HG03280 (cell line): Measurements from ENCODE around the gene WBP1L.
"Not testable (repeated sequence)": the region's sequence is repeated elsewhere in the genome, so short reads cannot be mapped to it uniquely, and the experiment has no call there.

Experiments used
- ATAC-seq: cut with Tn5 transposase; IDR thresholded peaks from one replicate; pipeline ENCODE4 v1.9.1; 2021; ENCODE audit warnings: mild to moderate bottlenecking, moderate library complexity; ENCODE audit not compliant: unreplicated experiment

WBP1L gene

DNA sequence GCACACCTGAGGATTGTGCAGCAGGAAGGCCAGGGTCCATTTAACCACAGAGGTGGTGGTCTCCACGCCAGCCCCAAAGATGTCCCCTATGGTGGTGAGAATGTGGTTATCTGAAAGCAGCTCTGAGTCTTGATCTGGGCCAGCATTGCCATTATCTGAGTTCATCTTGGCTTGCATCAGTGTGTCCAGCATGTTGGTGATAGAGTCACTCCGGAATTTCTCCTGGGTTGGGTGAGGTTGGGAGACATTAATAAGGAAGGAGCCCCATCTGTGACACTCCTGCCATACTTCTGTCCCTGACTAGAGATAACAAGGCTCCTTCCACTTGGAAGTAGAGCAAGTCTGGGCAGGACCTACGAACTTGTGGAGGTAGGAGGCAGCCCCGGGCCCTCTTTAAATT lies 89.2 kb downstream of the WBP1L start:
- ATAC-seq, result no peak

DNA sequence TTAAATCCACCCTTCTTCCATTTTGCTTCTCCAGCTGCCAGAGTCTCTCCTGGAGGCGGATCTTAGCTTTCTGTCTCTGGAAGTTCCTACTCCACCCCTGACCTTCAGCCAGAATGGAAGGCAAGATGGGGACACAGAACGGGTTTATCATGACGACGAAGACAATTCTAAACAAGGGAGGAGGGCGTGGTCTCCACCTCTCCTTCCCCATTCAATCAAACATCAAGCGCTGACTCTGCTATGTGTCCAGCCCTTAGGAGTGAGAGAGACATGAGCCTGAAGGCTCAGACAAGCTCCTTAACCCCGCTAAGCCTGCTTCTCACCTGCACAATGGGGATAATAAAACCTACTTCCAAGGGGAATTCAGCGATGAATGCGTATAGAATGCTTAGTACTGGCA lies 90.4 kb downstream of the WBP1L start:
- ATAC-seq, result no peak

DNA sequence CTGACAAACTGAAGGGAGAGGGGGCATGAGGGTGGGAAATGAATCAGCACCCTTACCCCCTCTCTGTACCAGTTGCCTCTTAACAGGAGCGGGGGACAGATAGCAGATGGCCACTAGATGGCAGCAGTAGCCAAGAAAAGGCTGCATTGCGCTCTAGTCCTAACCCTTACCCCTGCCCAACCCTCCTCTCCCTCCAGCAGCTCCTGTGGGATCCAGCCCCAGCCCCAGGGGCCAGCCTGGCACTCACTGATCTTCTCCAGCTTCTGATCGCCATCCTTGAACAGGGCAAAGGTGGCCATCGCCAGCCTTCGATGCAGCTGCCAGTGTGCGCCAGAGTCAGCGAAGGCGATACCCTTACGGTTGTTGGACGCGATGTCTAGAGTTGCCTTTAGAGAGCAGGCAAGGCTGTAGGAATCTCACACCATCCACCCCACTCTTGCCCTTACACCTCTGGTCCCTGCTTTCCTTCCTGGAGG lies 91.3 kb downstream of the WBP1L start:
- ATAC-seq, result no peak

DNA sequence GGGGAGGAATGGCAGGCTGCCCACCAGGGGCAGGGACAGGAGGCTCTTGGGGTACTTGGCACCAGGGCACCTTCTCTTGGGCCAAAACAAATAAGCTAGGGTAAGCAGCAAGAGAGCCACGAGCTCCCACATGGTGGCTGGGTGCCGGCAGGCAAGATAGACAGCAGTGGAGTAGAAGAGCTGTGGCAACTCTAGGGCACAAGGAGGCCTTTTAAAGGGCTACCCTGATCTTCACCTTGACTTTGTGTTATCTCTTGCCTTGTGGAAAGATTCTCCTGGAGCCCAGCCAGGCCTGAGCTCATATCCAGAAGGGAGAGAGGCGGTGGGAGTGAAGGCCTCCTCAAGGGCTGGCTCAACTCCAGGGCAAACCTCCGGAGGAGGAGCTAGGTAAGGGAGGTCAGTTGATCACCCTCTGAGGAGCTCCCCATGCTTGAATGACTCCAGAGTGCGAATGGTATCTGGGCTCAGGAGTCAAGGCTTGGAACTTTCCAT lies 93.5 kb downstream of the WBP1L start, which contains the start of gene CYP17A1:
CYP17A1 (minus strand) TSS at position 184 of the 492 bp plus-strand sequence; CDS start at position 132, 52 bp downstream.
- ATAC-seq, result no peak

DNA sequence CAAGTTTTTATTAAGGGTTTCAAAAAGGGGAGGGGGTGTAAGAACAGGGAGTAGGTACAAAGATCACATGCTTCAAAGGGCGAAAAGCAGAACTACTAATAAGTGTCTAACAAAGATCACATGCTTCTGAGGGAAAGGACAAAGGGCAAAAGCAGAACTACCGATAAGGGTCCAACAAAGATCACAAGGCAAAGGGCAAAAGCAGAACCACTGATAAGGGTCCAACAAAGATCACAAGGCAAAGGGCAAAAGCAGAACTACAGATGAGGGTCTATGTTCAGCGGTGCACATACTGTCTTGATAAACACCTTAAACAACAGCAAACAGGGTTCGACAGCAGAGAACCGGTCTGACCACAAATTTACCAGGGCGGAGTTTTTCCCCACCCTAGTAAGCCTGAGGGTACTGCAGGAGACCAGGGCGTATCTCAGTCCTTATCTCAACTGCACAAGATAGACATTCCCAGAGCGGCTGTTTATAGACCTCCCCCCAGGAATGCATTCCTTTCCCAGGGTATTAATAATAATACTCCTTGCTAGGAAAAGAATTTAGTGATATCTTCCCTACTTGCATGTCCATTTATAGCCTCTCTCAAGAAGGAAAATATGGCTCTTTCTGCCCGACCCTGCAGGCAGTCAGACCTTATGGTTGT lies 94.7 kb downstream of the WBP1L start:
- not testable (repeated sequence) for ATAC-seq

DNA sequence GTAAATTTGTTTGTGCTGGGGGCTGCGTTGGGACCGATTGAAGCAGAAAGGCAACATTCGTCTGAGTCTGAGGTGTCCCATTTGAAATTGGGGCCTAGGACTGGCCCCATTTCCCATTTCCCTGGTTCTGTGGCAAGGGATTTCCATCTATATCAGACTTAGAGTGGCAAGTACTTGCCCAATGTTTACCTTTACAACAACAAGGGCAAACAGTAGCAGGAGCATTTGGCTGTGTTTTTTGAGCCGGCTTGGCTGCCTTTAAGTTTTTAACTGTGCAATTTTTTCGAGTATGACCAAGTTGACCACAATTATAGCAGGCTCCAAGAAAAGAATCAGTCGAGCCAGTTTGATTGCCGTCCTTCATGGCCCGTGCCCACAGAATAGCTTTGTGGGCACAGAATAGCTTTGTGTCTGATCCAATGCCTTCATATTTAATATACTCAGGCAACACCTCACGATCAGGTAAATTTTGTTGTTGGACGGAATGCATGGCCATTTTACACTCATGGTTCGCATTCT lies 98.1 kb downstream of the WBP1L start:
- ATAC-seq, result no peak

DNA sequence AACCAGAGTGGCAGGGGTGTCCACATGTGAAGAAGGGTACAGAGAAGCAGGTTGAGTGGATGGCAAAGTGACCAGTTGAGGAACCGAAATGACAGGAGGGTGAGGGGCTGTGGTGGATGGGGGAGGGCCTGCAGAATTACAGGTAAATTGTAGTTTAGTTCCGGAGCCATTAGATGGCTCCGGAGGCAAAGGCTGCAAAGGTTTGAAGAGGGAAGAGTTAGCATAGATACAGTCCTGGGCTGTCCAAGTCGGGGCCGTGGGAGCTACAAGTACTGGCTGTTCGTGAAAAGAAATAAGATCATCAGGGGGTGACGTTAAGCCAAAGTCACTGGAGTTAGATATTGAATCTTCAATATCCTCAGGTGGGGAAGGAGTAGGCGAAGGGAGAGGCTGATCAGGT lies 99.4 kb downstream of the WBP1L start:
- ATAC-seq, result not testable (repeated sequence)

DNA sequence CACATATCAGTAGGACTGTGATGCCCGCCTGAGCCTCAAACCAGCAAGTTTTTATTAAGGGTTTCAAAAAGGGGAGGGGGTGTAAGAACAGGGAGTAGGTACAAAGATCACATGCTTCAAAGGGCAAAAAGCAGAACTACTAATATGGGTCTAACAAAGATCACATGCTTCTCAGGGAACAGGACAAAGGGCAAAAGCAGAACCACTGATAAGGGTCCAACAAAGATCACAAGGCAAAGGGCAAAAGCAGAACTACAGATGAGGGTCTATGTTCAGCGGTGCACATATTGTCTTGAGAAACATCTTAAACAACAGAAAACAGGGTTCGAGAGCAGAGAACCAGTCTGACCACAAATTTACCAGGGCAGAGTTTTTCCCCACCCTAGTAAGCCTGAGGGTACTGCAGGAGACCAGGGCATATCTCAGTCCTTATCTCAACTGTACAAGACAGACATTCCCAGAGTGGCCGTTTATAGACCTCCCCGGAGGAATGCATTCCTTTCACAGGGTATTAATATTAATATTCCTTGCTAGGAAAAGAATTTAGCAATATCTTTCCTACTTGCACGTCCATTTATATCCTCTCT lies 100.5 kb downstream of the WBP1L start:
- not testable (repeated sequence) for ATAC-seq

DNA sequence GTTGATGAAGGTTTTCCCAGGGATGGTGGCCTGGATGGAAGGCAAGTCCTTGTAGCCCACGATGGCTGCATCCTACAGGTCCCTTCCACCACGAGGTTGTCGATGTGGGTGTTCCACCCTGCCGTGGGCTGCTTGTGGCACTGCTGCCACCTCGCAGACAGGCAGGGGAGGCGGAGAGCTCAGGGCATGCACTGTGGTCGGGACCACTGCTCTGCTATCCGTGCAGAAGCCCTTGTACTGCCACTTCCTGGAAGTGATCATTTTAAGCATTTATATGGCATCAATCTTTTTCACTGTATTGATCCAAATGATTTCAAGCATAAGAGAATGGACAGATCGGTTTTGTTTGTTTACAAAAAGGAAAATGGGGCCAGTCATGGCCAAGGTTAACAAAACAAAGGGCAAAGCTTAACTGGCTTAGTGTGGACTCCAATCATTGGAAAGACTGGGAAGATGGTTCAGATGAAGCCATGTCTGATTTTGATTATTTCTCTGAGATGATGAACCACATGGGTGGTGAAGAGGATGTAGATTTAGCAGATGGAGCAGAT lies 101.7 kb downstream of the WBP1L start:
- ATAC-seq, result no peak

DNA sequence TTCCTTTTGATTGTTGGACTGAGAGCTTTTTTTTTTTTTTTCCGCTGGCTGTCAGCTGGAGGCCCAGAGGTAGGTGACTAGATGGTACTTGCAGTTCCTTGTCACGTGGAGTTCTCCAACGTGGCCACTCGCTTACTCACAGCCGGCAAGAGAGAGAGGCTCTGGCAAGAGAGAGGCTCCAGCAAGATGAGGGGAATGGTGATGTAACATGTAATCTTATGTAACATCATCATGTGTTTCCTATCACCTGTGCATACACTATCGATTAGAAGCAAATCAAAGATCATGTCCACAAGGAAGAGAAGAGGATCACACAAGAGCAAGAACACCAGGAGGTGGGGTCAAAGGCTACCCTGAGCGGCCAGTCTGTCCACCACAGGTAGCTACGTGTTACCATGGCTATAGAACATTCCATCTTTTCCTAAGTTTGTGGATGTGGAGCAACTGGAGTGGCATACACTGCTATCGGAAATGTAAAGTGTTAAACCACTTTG lies 106.3 kb downstream of the WBP1L start:
- ATAC-seq, result no peak

DNA sequence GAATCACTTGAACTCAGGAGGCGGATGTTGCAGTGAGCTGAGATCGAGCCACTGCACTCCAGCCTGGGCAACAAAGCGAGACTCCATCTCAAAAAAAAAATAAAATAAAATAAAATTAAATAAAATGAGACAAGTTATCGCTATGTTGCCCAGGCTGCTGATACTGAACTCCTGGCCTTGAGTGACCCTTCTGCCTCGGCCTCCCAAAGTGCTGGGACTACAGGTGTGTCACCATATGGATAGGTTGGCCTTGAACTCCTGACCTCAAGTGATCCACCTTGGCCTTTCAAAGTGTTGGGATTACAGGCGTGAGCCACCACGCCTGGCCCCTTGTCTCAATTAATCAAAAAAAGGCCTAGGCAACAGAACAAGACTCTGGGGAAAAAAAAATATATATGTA lies 109.5 kb downstream of the WBP1L start:
- not testable (repeated sequence) for ATAC-seq

DNA sequence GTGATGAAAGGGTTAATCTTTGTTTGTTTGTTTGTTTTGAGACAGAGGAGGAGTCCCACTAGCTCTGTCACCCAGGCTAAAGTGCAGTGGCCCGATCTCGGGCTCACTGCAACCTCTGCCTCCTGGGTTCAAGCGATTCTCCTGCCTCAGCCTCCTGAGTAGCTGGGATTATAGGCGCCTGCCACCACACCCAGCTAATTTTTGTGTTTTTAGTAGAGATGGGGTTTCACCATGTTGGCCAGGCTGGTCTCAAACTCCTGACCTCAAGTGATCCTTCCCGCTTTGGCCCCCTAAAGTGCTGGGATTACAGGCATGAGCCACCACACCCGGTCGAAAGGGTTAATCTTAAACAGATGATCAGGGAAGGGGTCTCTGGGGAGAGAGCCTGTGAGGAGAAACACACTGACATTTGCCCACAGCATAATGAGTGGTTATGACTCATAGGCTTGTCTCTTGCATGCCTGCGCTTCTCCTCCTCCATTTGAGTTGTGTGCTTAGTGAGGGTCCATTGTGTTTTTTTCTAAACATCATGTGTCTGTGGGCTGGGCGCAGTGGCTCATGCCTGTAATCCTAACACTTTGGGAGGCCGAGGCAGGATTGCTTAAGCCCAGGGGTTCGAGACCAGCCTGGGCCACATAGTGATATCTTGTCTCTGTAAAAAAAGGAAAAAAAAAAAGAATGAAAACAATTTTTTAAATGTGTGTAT lies 112.1 kb downstream of the WBP1L start:
- ATAC-seq, result not testable (repeated sequence)

DNA sequence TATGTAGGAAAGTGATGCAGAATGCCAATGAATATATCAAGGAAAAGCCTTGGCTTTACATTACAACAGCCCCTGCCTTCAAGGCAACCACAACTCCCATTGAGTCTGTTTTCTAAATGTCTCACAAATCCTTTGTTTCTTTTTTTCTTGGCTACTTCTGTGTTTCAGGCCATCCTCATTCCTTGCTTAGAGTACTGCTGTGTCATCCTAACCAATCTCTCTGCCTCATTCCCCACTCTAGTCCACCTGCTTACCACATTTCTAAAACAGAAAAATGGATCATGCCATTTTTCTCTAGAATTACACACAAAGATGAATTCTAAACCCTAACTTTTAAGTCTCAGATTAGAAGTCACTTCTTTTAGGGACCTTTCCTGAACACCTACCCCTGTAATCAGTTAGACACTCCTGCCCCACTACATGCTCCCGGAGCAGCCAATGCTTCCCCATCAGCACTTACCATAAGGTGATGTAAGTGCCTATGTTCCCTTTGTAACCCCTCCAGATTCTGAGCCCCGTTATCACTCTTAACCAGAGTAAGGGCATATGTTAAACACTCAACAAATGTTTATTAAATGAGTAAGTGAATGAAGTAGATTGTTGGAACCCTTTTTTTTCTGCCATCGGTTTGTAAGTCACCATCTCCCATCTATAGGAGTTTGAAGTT lies 113.1 kb downstream of the WBP1L start:
- ATAC-seq, result no peak

DNA sequence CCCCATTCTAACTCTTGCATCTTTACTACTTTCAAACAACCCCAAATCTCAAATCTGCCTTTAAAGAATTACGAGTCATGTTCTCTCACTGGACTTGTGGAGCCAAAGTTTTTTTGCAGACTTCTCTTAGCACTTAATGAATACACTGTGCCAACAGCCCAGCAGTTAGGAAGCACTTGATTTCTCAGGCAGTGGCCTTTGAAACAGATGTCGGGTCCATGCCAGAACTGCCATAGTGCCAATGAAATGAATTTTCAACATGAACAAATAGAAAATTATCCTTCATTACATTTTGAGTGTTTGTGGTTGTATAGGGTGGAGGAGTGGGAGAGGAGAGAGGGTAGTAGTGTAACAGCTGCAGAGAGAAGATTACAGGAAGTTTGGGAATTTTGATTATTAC lies 116.2 kb downstream of the WBP1L start:
- ATAC-seq, result no peak

DNA sequence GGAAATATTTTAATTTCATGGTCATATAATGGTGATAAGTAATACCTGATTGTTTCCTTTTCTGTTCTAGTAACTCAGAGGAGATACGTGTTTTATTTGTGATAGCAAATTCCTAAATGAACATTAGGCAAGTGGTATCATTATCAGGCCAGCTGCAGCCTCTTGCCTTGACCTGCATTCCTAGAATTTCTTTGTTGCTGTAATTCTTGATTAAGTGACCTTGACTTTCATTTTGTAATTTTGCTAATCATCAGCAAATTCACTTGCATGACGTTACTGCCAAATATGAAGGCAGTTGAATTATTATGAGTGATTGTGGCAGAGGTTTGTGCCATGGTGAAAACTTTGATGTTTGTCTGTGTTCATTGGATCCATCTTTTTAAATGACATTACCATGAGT lies 119.9 kb downstream of the WBP1L start:
- ATAC-seq, result no peak

DNA sequence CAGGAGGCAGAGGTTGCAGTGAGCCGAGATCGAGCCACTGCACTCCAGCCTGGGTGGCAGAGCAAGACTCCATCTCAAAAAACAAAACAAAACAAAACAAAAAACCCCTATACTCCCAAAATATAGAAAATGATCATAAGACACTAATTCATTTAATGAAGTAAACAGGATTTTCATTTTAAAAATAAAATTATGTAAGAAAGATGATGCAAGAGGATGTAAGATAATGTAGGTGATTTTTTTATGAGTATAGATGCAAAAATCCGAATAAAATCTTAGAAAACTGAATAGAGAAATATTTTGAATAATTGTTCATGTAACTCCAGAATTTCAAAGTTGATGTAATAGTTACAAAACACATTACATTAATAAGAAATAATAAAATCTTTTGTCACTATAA lies 121.9 kb downstream of the WBP1L start:
- no peak for ATAC-seq
